Astrocyte (in vitro differentiated cells and primary cell): ENCODE data around the gene FBXL19. TPM values are rescaled to one million over a fixed set of nuclear protein-coding genes. Genes with fewer than 3 reads are reported as not detected.

ENCODE experiments used
- DNase-seq: peaks from one replicate; pipeline ENCODE4 v3.0.0-alpha.2; 2010; ENCODE audit warnings: low read depth
- FAIRE-seq: peaks from 2 replicates; lab custom pipeline; 2011; peaks lifted over from hg19 to GRCh38; lab: Jason Lieb, UNC
- H2AFZ ChIP-seq: 2 replicates; pipeline ENCODE4 v1.6.0; 2012; ENCODE audit warnings: low read depth, low read length, inconsistent platforms
- H3K27ac ChIP-seq: 2 replicates; pipeline ENCODE4 v1.5.1; 2011; ENCODE audit warnings: low read depth, low read length, inconsistent platforms
- H3K27me3 ChIP-seq: 2 replicates; pipeline ENCODE4 v1.6.0; 2011; ENCODE audit warnings: low read length, inconsistent platforms; ENCODE audit not compliant: insufficient read depth
- H3K36me3 ChIP-seq: 2 replicates; pipeline ENCODE4 v1.5.1; 2011; ENCODE audit warnings: low read length, inconsistent platforms; ENCODE audit not compliant: insufficient read depth
- H3K4me1 ChIP-seq: 2 replicates; pipeline ENCODE4 v1.5.1; 2011; ENCODE audit warnings: low read length, inconsistent platforms; ENCODE audit not compliant: insufficient read depth
- H3K4me2 ChIP-seq: 2 replicates; pipeline ENCODE4 v1.6.0; 2012; ENCODE audit warnings: low read length, inconsistent platforms
- H3K4me3 ChIP-seq: 2 replicates; pipeline ENCODE4 v1.5.1; 2011; ENCODE audit warnings: low read depth, mild to moderate bottlenecking, low read length, inconsistent platforms; ENCODE audit not compliant: insufficient read depth
- H3K79me2 ChIP-seq: 2 replicates; pipeline ENCODE4 v1.6.0; 2012; ENCODE audit warnings: mild to moderate bottlenecking, low read length, inconsistent platforms; ENCODE audit not compliant: insufficient read depth
- H3K9ac ChIP-seq: 2 replicates; pipeline ENCODE4 v1.6.0; 2012; ENCODE audit warnings: mild to moderate bottlenecking, low read length, inconsistent platforms
- H3K9me3 ChIP-seq: 2 replicates; pipeline ENCODE4 v1.5.1; 2012; ENCODE audit warnings: low read depth, mild to moderate bottlenecking, low read length, inconsistent platforms; ENCODE audit not compliant: insufficient read depth
- H4K20me1 ChIP-seq: 2 replicates; pipeline ENCODE4 v1.6.0; 2012; ENCODE audit warnings: low read length, inconsistent platforms; ENCODE audit not compliant: insufficient read depth
- H3K27ac Mint-ChIP-seq: one replicate; pipeline ENCODE4 v1.8.0; 2021; ENCODE audit warnings: mild to moderate bottlenecking, mixed read lengths; ENCODE audit not compliant: unreplicated experiment
- H3K27me3 Mint-ChIP-seq: one replicate; pipeline ENCODE4 v1.8.0; 2021; ENCODE audit warnings: low read depth, mixed read lengths; ENCODE audit not compliant: unreplicated experiment
- H3K36me3 Mint-ChIP-seq: one replicate; pipeline ENCODE4 v1.8.0; 2021; ENCODE audit warnings: low read depth, mixed read lengths; ENCODE audit not compliant: unreplicated experiment
- H3K4me1 Mint-ChIP-seq: one replicate; pipeline ENCODE4 v1.8.0; 2021; ENCODE audit warnings: low read depth, mixed read lengths; ENCODE audit not compliant: unreplicated experiment
- H3K4me3 Mint-ChIP-seq: one replicate; pipeline ENCODE4 v1.8.0; 2021; ENCODE audit warnings: mild to moderate bottlenecking, moderate library complexity, mixed read lengths; ENCODE audit not compliant: unreplicated experiment
- H3K9me3 Mint-ChIP-seq: one replicate; pipeline ENCODE4 v1.8.0; 2021; ENCODE audit warnings: mild to moderate bottlenecking, mixed read lengths; ENCODE audit not compliant: unreplicated experiment
- CTCF ChIP-seq: IDR thresholded peaks from 2 replicates; pipeline ENCODE4 v1.5.1; 2011; ENCODE audit warnings: low read depth, mild to moderate bottlenecking, inconsistent platforms, low read length, moderate library complexity; ENCODE audit not compliant: insufficient read depth
- EZH2 ChIP-seq: IDR thresholded peaks from 2 replicates; pipeline ENCODE4 v1.6.1; 2012; ENCODE audit warnings: mild to moderate bottlenecking, low read length, inconsistent platforms; ENCODE audit not compliant: insufficient read depth
- total RNA-seq: library from RNA; stranded (reverse); gene quantifications from 2 replicates; pipeline ENCODE4 v1.2.1, GENCODE V29; 2021

The FBXL19 gene
- total RNA-seq, 1 donor from 2014 or later: 42.5 TPM

- no peaks in the 10 kb centered on the region for H3K27me3 ChIP-seq
- H3K27ac ChIP-seq: no peak overlapping the region
- H3K9ac ChIP-seq: no peak overlapping the region
- Mint-ChIP-seq H3K27me3 (no peaks in the 10 kb centered on the region), H3K27ac (no peak overlapping the region), H3K36me3 (peaks cover 11% of the 10 kb centered on the region), H3K4me3 (no peak overlapping the region), H3K9me3 (no peaks in the 10 kb centered on the region), H3K4me1 (peaks cover 7% of the 10 kb centered on the region)
- H2AFZ ChIP-seq: no peak overlapping the region
- H3K4me2 ChIP-seq: no peak overlapping the region
- no peak for FAIRE-seq
- H3K4me3 ChIP-seq: no peak overlapping the region
- H3K4me1 ChIP-seq: peaks cover 10% of the 10 kb centered on the region
- H3K36me3 ChIP-seq: peaks cover 7% of the 10 kb centered on the region
- peaks cover 6% of the 10 kb centered on the region for H4K20me1 ChIP-seq
- TF ChIP-seq CTCF (no peak), EZH2 (no peak)
- H3K79me2 ChIP-seq: no peaks in the 10 kb centered on the region
- no peak for DNase-seq
- H3K9me3 ChIP-seq: no peaks in the 10 kb centered on the region
These were observed 60.0 kb downstream of the FBXL19 start for GRCh38 chr16:30983289-30983889.

- DNase-seq (no peak), FAIRE-seq (no peak)
- Mint-ChIP-seq H3K4me3 (no peak overlapping the region), H3K27ac (no peak overlapping the region), H3K36me3 (peaks cover 11% of the 10 kb centered on the region), H3K9me3 (no peaks in the 10 kb centered on the region), H3K4me1 (peaks cover 7% of the 10 kb centered on the region), H3K27me3 (no peaks in the 10 kb centered on the region)
- Histone ChIP-seq H3K9ac (no peak overlapping the region), H3K27ac (no peak overlapping the region), H4K20me1 (peaks cover 6% of the 10 kb centered on the region), H3K4me1 (peaks cover 10% of the 10 kb centered on the region), H3K4me2 (no peak overlapping the region), H3K9me3 (no peaks in the 10 kb centered on the region), H3K79me2 (no peaks in the 10 kb centered on the region), H3K27me3 (no peaks in the 10 kb centered on the region), H2AFZ (no peak overlapping the region), H3K4me3 (no peak overlapping the region), H3K36me3 (peaks cover 7% of the 10 kb centered on the region)
- TF ChIP-seq EZH2: no peak
- no peak for TF ChIP-seq CTCF
These were observed 60.7 kb downstream of the FBXL19 start for GRCh38 chr16:30983898-30984610.
